Left lung (tissue), 14 donors: ENCODE measurements around the gene HJURP. TPM values are rescaled to one million over a fixed set of nuclear protein-coding genes. Genes with fewer than 3 reads are reported as not detected.
"Not testable (repeated sequence)": the region's sequence is repeated elsewhere in the genome, so short reads cannot be mapped to it uniquely, and the experiment has no call there.

ENCODE experiments used
- ATAC-seq: fragments of 200-7000 bp; cut with Tn5 transposase; one replicate; pipeline ENCODE4 v1.9.1; 2020; ENCODE audit warnings: moderate library complexity
- DNase-seq, 4 donors: peaks; one replicate each; pipeline ENCODE4 v3.0.0-alpha.2; 2013 to 2020
- H3K27ac ChIP-seq, 2 donors: fragments of 200-600 bp; sonication (generic) in 1 of 2; one replicate each; pipeline versions ENCODE4 v1.5.0 to v1.8.0; 2020 to 2021
- H3K27me3 ChIP-seq, 2 donors: fragments of 200-600 bp; sonication (generic) in 1 of 2; one replicate each; pipeline versions ENCODE4 v1.5.0 to v1.8.0; 2020 to 2021
- H3K36me3 ChIP-seq, 2 donors: fragments of 200-600 bp; sonication (generic) in 1 of 2; one replicate each; pipeline versions ENCODE4 v1.5.0 to v1.8.0; 2020 to 2021
- H3K4me1 ChIP-seq, 2 donors: fragments of 200-600 bp; one replicate each; pipeline ENCODE4 v1.8.0; 2021
- H3K4me3 ChIP-seq, 2 donors: fragments of 200-600 bp; sonication (generic) in 1 of 2; one replicate each; pipeline versions ENCODE4 v1.5.0 to v1.8.0; 2020 to 2021; ENCODE audit warnings: mild to moderate bottlenecking in 1 of 2
- H3K9me3 ChIP-seq, 2 donors: fragments of 200-600 bp; sonication (generic) in 1 of 2; one replicate each; pipeline versions ENCODE4 v1.5.0 to v1.8.0; 2020 to 2021
- intact Hi-C, 2 donors: fragments of 100-400 bp; cut with DNase I; formaldehyde crosslinking; loops; one replicate each; pipeline versions ENCODE4 v1.11.2 to v1.14.2; 2022
- long read RNA-seq, 12 donors: library from polyadenylated mRNA in 2 of 12; unstranded in 2 of 12; transcript quantifications; one replicate each; pipeline ENCODE4 v2.0.0 and lab custom pipeline, GENCODE V29; 2019 to 2026
- polyA plus RNA-seq, 6 donors: library from polyadenylated mRNA; unstranded; fragments of 120-200 nt; gene quantifications; one replicate each; pipeline ENCODE4 v1.2.1, GENCODE V29; 2013; ENCODE audit not compliant: insufficient read length in 6 of 6
- total RNA-seq, 2 donors: library from RNA; stranded (reverse); fragmentation: NEBNext Ultra II Directional; extraction: Animal tissue kit (Norgen Biotek cat#: 25700); gene quantifications; one replicate each; pipeline ENCODE4 v1.2.1, GENCODE V29; 2021
- TF ChIP-seq, protein P1 (sequence below), 2 donors: fragments of 200-600 bp; sonication (generic) in 1 of 2; IDR thresholded peaks; one replicate each; pipeline versions ENCODE4 v1.5.0 to v1.8.0; 2021; ENCODE audit warnings: antibody characterized with exemption in 2 of 2
- donor health status: DM: no; HTN: yes; CAD: no.
- donor health status: DM: no; HTN: no; CAD: no.

The HJURP gene, protein sequence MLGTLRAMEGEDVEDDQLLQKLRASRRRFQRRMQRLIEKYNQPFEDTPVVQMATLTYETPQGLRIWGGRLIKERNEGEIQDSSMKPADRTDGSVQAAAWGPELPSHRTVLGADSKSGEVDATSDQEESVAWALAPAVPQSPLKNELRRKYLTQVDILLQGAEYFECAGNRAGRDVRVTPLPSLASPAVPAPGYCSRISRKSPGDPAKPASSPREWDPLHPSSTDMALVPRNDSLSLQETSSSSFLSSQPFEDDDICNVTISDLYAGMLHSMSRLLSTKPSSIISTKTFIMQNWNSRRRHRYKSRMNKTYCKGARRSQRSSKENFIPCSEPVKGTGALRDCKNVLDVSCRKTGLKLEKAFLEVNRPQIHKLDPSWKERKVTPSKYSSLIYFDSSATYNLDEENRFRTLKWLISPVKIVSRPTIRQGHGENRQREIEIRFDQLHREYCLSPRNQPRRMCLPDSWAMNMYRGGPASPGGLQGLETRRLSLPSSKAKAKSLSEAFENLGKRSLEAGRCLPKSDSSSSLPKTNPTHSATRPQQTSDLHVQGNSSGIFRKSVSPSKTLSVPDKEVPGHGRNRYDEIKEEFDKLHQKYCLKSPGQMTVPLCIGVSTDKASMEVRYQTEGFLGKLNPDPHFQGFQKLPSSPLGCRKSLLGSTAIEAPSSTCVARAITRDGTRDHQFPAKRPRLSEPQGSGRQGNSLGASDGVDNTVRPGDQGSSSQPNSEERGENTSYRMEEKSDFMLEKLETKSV
- 1 to 10 TPM; 1.8 to 7.1 TPM for total RNA-seq
- 10 to 100 TPM; 16.1 to 38.8 (median 23.7) TPM for polyA plus RNA-seq
- long read RNA-seq, donor 1, partial matches to known transcripts: 10 of 10 reads
- long read RNA-seq, donor 1, other reads (novel, unspliced or antisense): 0 of 10 reads
- long read RNA-seq, donor 2, partial matches to known transcripts: 16 of 18 reads
- long read RNA-seq, donor 2, other reads (novel, unspliced or antisense): 0 of 18 reads
- long read RNA-seq, donor 3, partial matches to known transcripts: 6 of 8 reads
- long read RNA-seq, donor 3, other reads (novel, unspliced or antisense): 0 of 8 reads
- long read RNA-seq, donor 4, partial matches to known transcripts: 2 of 2 reads
- long read RNA-seq, donor 4, other reads (novel, unspliced or antisense): 0 of 2 reads
- long read RNA-seq, donor 5, partial matches to known transcripts: 16 of 17 reads
- long read RNA-seq, donor 5, other reads (novel, unspliced or antisense): 0 of 17 reads
- long read RNA-seq, donor 6, partial matches to known transcripts: 11 of 15 reads
- long read RNA-seq, donor 6, other reads (novel, unspliced or antisense): 0 of 15 reads
- long read RNA-seq, donor 7, partial matches to known transcripts: 0 of 3 reads
- long read RNA-seq, donor 7, other reads (novel, unspliced or antisense): 0 of 3 reads
- long read RNA-seq, donor 8: 0 reads
- long read RNA-seq, donor 9: 0 reads
- long read RNA-seq, donor 10: 0 reads
- long read RNA-seq, donor 11, partial matches to known transcripts: 0 of 1 reads
- long read RNA-seq, donor 11, other reads (novel, unspliced or antisense): 0 of 1 reads
- long read RNA-seq, donor 12, partial matches to known transcripts: 6 of 9 reads
- long read RNA-seq, donor 12, other reads (novel, unspliced or antisense): 0 of 9 reads

DNA sequence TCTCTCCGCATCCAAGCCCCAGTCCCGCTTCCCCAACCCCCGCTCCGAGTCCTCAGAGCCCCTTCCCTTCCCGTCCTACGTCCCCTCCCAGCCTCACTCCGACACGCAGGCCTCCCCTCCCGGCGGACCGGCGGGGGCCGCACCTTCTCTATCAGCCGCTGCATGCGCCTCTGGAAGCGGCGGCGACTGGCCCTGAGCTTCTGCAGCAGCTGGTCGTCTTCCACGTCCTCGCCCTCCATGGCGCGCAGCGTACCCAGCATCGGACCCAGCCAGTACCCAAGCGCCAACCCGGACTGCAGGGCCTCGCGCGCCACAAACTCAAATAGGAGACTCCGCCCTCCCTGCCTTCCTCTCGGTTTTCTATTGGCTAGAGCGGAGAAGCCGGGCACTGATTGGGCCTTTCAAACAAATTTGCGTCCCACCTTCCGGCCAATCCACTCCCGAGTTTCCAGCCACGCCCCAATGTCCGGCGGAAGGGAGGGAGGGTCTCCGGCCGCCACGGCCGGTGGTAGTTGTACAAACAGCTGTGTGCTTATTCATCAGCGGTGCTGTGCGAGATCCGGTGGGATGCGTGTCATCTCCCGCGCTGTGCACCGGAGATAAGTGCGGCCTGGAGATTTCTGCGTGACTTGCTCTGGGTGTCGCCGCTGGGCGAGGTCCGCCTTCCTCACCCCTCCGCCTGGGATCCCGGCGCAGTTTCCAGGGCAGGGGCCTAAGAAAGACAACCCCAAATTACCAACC is at the start of gene HJURP:
Gene HJURP, minus strand, starts transcription at position 295 of the 741 bp plus-strand sequence. Its CDS starts 35 bp downstream, at position 260.
- DNase-seq: peak; percentile 91 to 95 (median 94)
- peak within 1 kb of the TSS; percentile 63 to 67 for H3K27ac ChIP-seq
- H3K9me3 ChIP-seq: no peaks in the 10 kb centered on the region
- H3K27me3 ChIP-seq: peaks cover 0 to 9% of the 10 kb centered on the region in 2 donors
- TF ChIP-seq, protein P1, sequence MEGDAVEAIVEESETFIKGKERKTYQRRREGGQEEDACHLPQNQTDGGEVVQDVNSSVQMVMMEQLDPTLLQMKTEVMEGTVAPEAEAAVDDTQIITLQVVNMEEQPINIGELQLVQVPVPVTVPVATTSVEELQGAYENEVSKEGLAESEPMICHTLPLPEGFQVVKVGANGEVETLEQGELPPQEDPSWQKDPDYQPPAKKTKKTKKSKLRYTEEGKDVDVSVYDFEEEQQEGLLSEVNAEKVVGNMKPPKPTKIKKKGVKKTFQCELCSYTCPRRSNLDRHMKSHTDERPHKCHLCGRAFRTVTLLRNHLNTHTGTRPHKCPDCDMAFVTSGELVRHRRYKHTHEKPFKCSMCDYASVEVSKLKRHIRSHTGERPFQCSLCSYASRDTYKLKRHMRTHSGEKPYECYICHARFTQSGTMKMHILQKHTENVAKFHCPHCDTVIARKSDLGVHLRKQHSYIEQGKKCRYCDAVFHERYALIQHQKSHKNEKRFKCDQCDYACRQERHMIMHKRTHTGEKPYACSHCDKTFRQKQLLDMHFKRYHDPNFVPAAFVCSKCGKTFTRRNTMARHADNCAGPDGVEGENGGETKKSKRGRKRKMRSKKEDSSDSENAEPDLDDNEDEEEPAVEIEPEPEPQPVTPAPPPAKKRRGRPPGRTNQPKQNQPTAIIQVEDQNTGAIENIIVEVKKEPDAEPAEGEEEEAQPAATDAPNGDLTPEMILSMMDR (IDR thresholded peaks at IDR 0.05): no peak
- intact Hi-C loops: no loop called here
- H3K36me3 ChIP-seq: no peaks in the 10 kb centered on the region
- H3K4me3 ChIP-seq: peak within 1 kb of the TSS; percentile 71 to 74
- peak; percentile 99 for ATAC-seq
- peaks cover 4 to 39% of the 10 kb centered on the region in 2 donors for H3K4me1 ChIP-seq

DNA sequence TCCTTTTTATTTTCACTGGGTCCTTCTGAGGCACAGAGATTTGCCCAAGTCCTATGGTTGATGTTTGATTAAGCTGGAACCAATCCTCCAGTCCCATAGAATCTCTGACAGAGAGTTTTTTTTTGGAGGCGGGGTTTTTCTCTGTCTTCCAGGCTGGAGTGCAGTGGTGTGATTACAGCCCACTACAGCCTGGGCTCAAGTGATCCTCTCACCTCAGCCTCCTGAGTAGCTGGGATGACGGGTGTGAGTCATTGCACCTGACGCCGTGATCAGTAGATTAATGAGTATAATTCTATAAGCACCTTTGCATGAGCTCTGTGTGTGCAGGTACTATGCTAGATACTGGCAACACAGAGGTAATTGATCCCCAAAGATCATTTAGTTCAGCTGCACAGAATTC is 47.5 kb upstream of the HJURP start:
- no peak overlapping the region for H3K4me3 ChIP-seq
- DNase-seq: no peak
- H3K27me3 ChIP-seq: peaks cover 0 to 12% of the 10 kb centered on the region in 2 donors
- peak; percentile 85 for ATAC-seq
- no peaks in the 10 kb centered on the region for H3K36me3 ChIP-seq
- TF ChIP-seq, protein P1 (IDR thresholded peaks at IDR 0.05): no peak
- H3K9me3 ChIP-seq: no peaks in the 10 kb centered on the region
- intact Hi-C loops: no loop called here
- H3K4me1 ChIP-seq: no peaks in the 10 kb centered on the region
- no peak overlapping the region for H3K27ac ChIP-seq

DNA sequence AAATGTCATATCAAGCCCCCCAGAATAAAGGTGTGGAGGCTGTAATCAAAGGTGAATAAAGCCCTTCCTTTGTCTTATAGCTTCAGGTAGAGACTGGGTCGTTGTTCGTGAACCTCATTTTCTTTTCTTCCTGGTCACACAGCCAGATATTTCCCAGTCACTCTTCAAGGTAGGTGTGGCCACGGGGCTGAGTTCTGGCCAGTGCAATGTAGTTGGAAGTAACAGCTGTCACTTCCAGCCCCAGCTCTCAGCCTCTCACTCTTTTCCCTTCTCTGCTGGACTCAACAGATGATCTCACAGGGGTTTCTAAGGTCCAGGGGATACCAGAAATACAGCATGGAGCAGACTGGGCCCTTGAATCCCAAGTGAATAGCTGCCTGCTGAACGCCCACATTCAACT is 47.0 kb upstream of the HJURP start:
- no peak overlapping the region for H3K27ac ChIP-seq
- peak; percentile 92 for ATAC-seq
- no peak for DNase-seq
- intact Hi-C loops: no loop called here
- H3K4me1 ChIP-seq: no peaks in the 10 kb centered on the region
- no peak overlapping the region for H3K4me3 ChIP-seq
- peaks cover 0 to 12% of the 10 kb centered on the region in 2 donors for H3K27me3 ChIP-seq
- H3K36me3 ChIP-seq: no peaks in the 10 kb centered on the region
- TF ChIP-seq, protein P1 (IDR thresholded peaks at IDR 0.05): no peak
- no peaks in the 10 kb centered on the region for H3K9me3 ChIP-seq

DNA sequence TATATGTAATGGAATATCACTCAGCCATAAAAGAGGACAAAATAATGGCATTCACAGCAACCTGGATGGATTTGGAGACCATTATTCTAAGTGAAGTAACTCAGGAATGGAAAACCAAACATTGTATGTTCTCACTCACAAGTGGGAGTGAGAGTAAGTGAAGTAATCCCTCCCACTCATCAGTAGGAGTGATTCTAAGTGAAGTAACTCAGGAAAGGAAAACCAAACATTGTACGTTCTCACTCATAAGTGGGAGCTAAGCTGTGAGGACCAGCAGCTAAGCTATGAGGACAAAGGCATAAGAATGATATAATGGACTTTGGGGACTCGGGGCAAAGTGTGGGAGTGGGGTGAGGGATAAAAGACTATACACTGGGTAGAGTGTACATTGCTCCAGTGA is 41.9 kb upstream of the HJURP start:
- H3K9me3 ChIP-seq, DNase-seq, H3K27ac ChIP-seq, intact Hi-C loops, H3K4me1 ChIP-seq, H3K36me3 ChIP-seq, H3K4me3 ChIP-seq: not testable (repeated sequence)
- ATAC-seq: peak; percentile 73
- peaks cover 0 to 19% of the 10 kb centered on the region in 2 donors for H3K27me3 ChIP-seq
